Prostate gland (tissue), 2 donors: Measurements from ENCODE around the gene OLIG3.

ENCODE experiments used
- POLR2A ChIP-seq: fragments of 450-650 bp; IDR thresholded peaks from one replicate; pipeline ENCODE4 v1.6.1; 2016; ENCODE audit warnings: antibody characterized with exemption, mild to moderate bottlenecking
- TF ChIP-seq, protein P1 (sequence below), 4 experiments: fragments of 200-600 bp in 2 of 4; fragments of 450-650 bp in 2 of 4; sonication (generic) in 2 of 4; IDR thresholded peaks; 1 replicate in 3 of 4; 2 replicates in 1 of 4; pipeline ENCODE4 v1.5.1; 2016 to 2019; ENCODE audit warnings: antibody characterized with exemption in 4 of 4, mild to moderate bottlenecking in 2 of 4, moderate library complexity in 2 of 4

GRCh38 chr6:137543114-137543513 lies 48.9 kb upstream of the OLIG3 start:
- TF ChIP-seq, protein P1, sequence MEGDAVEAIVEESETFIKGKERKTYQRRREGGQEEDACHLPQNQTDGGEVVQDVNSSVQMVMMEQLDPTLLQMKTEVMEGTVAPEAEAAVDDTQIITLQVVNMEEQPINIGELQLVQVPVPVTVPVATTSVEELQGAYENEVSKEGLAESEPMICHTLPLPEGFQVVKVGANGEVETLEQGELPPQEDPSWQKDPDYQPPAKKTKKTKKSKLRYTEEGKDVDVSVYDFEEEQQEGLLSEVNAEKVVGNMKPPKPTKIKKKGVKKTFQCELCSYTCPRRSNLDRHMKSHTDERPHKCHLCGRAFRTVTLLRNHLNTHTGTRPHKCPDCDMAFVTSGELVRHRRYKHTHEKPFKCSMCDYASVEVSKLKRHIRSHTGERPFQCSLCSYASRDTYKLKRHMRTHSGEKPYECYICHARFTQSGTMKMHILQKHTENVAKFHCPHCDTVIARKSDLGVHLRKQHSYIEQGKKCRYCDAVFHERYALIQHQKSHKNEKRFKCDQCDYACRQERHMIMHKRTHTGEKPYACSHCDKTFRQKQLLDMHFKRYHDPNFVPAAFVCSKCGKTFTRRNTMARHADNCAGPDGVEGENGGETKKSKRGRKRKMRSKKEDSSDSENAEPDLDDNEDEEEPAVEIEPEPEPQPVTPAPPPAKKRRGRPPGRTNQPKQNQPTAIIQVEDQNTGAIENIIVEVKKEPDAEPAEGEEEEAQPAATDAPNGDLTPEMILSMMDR (IDR thresholded peaks at IDR 0.05), result no peak
- TF ChIP-seq POLR2A, result no peak
